SHP77 (cell line): ENCODE measurements around the gene ANO6.
"Not testable (repeated sequence)": the region's sequence is repeated elsewhere in the genome, so short reads cannot be mapped to it uniquely, and the experiment has no call there.

Experiments used
- DNase-seq, 2 experiments: peaks; one replicate each; lab custom pipeline; 2025; lab: John Stamatoyannopoulos, UW

ANO6 gene

GRCh38 chr12:45348311-45348710, 132.4 kb downstream of the ANO6 start:
- DNase-seq, result no peak

GRCh38 chr12:45348986-45349385, 133.1 kb downstream of the ANO6 start:
- DNase-seq, result no peak

- DNase-seq, result no peak
These were observed 134.0 kb downstream of the ANO6 start for GRCh38 chr12:45349916-45350315.

- no peak for DNase-seq
These were observed 135.0 kb downstream of the ANO6 start for GRCh38 chr12:45350861-45351260.

- no peak for DNase-seq
These were observed 136.2 kb downstream of the ANO6 start for GRCh38 chr12:45351921-45352670.

GRCh38 chr12:45353944-45354343, 138.0 kb downstream of the ANO6 start:
- no peak for DNase-seq

- DNase-seq, result no peak
These were observed 138.5 kb downstream of the ANO6 start for GRCh38 chr12:45354399-45354798.

GRCh38 chr12:45355730-45356129, 139.8 kb downstream of the ANO6 start:
- no peak for DNase-seq

GRCh38 chr12:45356822-45357538, 141.1 kb downstream of the ANO6 start:
- no peak for DNase-seq

- no peak for DNase-seq
These were observed 141.9 kb downstream of the ANO6 start for GRCh38 chr12:45357539-45358417.

GRCh38 chr12:45362291-45362690, 146.4 kb downstream of the ANO6 start:
- DNase-seq, result no peak

- DNase-seq, result no peak
These were observed 148.0 kb downstream of the ANO6 start for GRCh38 chr12:45363903-45364302.

GRCh38 chr12:45368841-45369489, 153.1 kb downstream of the ANO6 start:
- no peak for DNase-seq

- no peak for DNase-seq
These were observed 161.9 kb downstream of the ANO6 start for GRCh38 chr12:45377815-45378214.

- no peak for DNase-seq
These were observed 163.4 kb downstream of the ANO6 start for GRCh38 chr12:45379261-45379660.

- DNase-seq, result no peak
These were observed 165.5 kb downstream of the ANO6 start for GRCh38 chr12:45381351-45381750.

GRCh38 chr12:45388545-45388944, 172.7 kb downstream of the ANO6 start:
- peak in 1 of 2 experiments; percentile 12 for DNase-seq

GRCh38 chr12:45389426-45389825, 173.5 kb downstream of the ANO6 start:
- DNase-seq, result no peak

GRCh38 chr12:45397499-45397898, 181.6 kb downstream of the ANO6 start:
- not testable (repeated sequence) for DNase-seq

- DNase-seq, result no peak
These were observed 182.7 kb downstream of the ANO6 start for GRCh38 chr12:45398552-45398951.

- DNase-seq, result no peak
These were observed 185.1 kb downstream of the ANO6 start for GRCh38 chr12:45400991-45401390.

- DNase-seq, result no peak
These were observed 186.4 kb downstream of the ANO6 start for GRCh38 chr12:45402288-45402687.
